Stomach (tissue), 9 donors: Measurements from ENCODE around the gene SSBP3. TPM values are rescaled to one million over a fixed set of nuclear protein-coding genes. Genes with fewer than 3 reads are reported as not detected.
"Not testable (repeated sequence)": the region's sequence is repeated elsewhere in the genome, so short reads cannot be mapped to it uniquely, and the experiment has no call there.

Source experiments
- DNase-seq, 2 donors: peaks; one replicate each; pipeline versions ENCODE4 v3.0.0 to v3.0.0-alpha.2; 2013 to 2019
- H3K27ac ChIP-seq, 5 donors: fragments of 200-600 bp in 4 of 5; sonication (generic) in 4 of 5; one replicate each; pipeline ENCODE4 v1.5.1; 2013 to 2019; ENCODE audit warnings: mild to moderate bottlenecking in 1 of 5, moderate library complexity in 1 of 5
- H3K27me3 ChIP-seq, 3 donors: fragments of 200-600 bp; sonication (generic); one replicate each; pipeline ENCODE4 v1.5.1; 2017 to 2019; ENCODE audit warnings: mixed run types in 1 of 3
- H3K36me3 ChIP-seq, 4 donors: fragments of 200-600 bp; sonication (generic); 1 replicate in 3 of 4; 2 replicates in 1 of 4; pipeline ENCODE4 v1.5.1; 2016 to 2019
- H3K4me1 ChIP-seq, 4 donors: fragments of 200-600 bp; sonication (generic); one replicate each; pipeline ENCODE4 v1.5.1; 2016 to 2019
- H3K4me3 ChIP-seq, 4 donors: fragments of 200-600 bp; sonication (generic) in 3 of 4; one replicate each; pipeline ENCODE4 v1.5.1; 2016 to 2019; ENCODE audit warnings: mild to moderate bottlenecking in 1 of 4
- H3K9me3 ChIP-seq, 4 donors: fragments of 200-600 bp; sonication (generic); one replicate each; pipeline ENCODE4 v1.5.1; 2016 to 2019
- CTCF ChIP-seq, 7 experiments: fragments of 450-650 bp in 4 of 7; fragments of 200-600 bp in 3 of 7; sonication (generic) in 3 of 7; IDR thresholded peaks; one replicate each; pipeline ENCODE4 v1.5.1; 2016 to 2019; ENCODE audit warnings: antibody characterized with exemption in 7 of 7, control low read depth in 2 of 7, mild to moderate bottlenecking in 1 of 7
- EP300 ChIP-seq: sonication (generic); formaldehyde crosslinking; IDR thresholded peaks from one replicate; pipeline ENCODE4 v1.6.1; 2017; ENCODE audit warnings: antibody characterized with exemption
- POLR2A ChIP-seq, 4 donors: fragments of 450-650 bp; IDR thresholded peaks; one replicate each; pipeline ENCODE4 v1.6.1; 2016; ENCODE audit warnings: antibody characterized with exemption in 4 of 4, control low read depth in 2 of 4, mild to moderate bottlenecking in 1 of 4, moderate library complexity in 1 of 4
- POLR2AphosphoS5 ChIP-seq, 3 donors: sonication (generic); formaldehyde crosslinking; IDR thresholded peaks; one replicate each; pipeline ENCODE4 v1.6.1; 2016; ENCODE audit warnings: antibody characterized with exemption in 3 of 3
- WGBS, 5 donors: extraction: QIAGEN DNeasy Blood & Tissue Kit in 3 of 5; methylation state at CpG; one replicate each; pipeline versions ENCODE4 v1.1.5 to v1.1.7; 2013 to 2018; 5-methylcytosine and 5-hydroxymethylcytosine counted together
- intact Hi-C: fragments of 100-400 bp; cut with DNase I; formaldehyde crosslinking; loops from one replicate; pipeline ENCODE4 v1.15.1; 2023; ENCODE audit warnings: low total_unique reads
- polyA plus RNA-seq, 3 donors: library from polyadenylated mRNA; stranded (reverse); fragments of 200-250 nt; gene quantifications; one replicate each; pipeline ENCODE4 v1.2.3, GENCODE V29; 2013
- total RNA-seq, 5 donors: library from RNA; depleted of rRNA; stranded (reverse); fragments of >200 nt; gene quantifications; one replicate each; pipeline versions ENCODE4 v1.1.0 to v1.2.3, GENCODE V29; 2014 to 2016
- donor health status: healthy with polysubstance abuse.
- donor health status: Bipolar disorder and iron deficiency.
- donor health status: healthy.

The SSBP3 gene
- total and polyA plus RNA-seq, 8 donors, result 4.3 to 100 (median 38.1) TPM

DNA sequence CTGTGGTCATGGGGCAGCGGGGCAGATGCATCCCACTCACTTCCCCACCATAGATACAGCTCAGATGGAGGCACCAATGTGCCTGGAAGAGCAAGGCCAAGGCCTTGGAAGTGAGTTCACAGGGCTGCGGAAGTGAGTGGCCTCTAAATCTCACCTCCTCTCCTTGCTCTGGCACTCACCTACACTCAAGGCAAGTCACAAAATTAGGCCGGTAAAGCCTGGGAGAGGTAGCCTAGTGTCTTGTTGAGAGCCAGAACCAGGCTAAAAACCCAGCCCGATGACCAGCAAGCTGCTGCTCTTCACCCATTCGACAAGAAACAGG is 57.5 kb downstream of the SSBP3 start:
- intact Hi-C loops, result loop anchor here (10.0 kb wide), 1 partner anchor 46 kb away; no protein-coding TSS in a partner anchor
- Histone ChIP-seq H3K27ac (peak overlapping the region; percentile 58 to 82 (median 72)), H3K4me3 (no peak overlapping the region), H3K4me1 (peaks cover 27 to 91% (median 63%) of the 10 kb centered on the region in 4 donors), H3K27me3 (no peaks in the 10 kb centered on the region), H3K36me3 (peaks cover 0 to 9% (median 0%) of the 10 kb centered on the region in 4 donors), H3K9me3 (no peaks in the 10 kb centered on the region)
- DNase-seq, result no peak
- WGBS, 5 donors, result 51 to 82% (median 63%) methylated on average over 5 of the region's 5 CpGs
- TF ChIP-seq POLR2AphosphoS5 (IDR thresholded peaks at IDR 0.05), result no peak
- no peak for TF ChIP-seq CTCF (IDR thresholded peaks at IDR 0.05)
- no peak for TF ChIP-seq POLR2A (IDR thresholded peaks at IDR 0.05)
- no peak for TF ChIP-seq EP300

DNA sequence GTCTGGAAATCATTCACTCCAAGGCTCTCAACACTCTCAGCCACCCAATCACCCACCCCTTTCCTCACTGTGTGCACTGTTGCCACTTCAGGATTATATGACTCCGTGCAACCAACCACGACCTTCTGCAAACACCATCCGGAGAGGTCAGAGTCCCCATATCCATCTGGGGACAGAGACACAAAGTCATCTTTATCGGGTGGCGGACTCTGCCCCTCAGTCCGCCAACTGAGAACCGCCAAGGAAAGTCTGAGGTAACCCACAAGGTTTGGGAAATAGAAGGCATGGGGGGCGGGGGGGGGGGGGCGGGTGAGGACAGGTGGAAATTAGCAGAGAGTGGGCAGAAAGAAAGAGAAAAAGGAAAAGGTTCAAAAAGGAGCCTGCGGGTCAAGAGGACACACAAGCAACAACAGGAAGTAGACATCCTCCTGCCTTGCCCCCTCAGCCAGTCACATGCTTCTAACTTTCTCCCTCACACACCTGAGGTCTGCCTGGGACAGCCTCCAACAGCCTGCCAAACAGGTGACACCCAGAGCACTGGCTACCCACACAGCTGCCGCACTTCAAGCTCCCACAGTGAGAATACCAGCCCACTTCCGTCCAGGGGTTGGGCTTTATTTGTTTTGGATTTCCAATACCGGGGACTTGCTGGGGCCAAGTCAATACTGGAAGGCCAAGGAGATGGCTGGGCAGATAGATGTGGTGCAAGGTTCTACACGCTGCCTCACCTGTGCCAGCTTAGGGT is 58.1 kb downstream of the SSBP3 start:
- TF ChIP-seq POLR2AphosphoS5 (IDR thresholded peaks at IDR 0.05), result peak; percentile 21 to 84 (median 69)
- no peak for TF ChIP-seq CTCF (IDR thresholded peaks at IDR 0.05)
- TF ChIP-seq EP300, result no peak
- TF ChIP-seq POLR2A (IDR thresholded peaks at IDR 0.05), result no peak
- H3K27ac ChIP-seq, result peak overlapping the region; percentile 58 to 82 (median 72)

GRCh38 chr1:54347261-54347954 is 58.8 kb downstream of the SSBP3 start:
- Histone ChIP-seq H3K9me3 (no peaks in the 10 kb centered on the region), H3K27ac (peak overlapping the region; percentile 58 to 82 (median 72)), H3K36me3 (peaks cover 0 to 8% (median 0%) of the 10 kb centered on the region in 4 donors), H3K4me3 (no peak overlapping the region), H3K4me1 (peaks cover 34 to 91% (median 65%) of the 10 kb centered on the region in 4 donors), H3K27me3 (no peaks in the 10 kb centered on the region)
- 66 to 91% (median 73%) methylated on average over 6 of the region's 6 CpGs for WGBS, 5 donors
- DNase-seq, result no peak
- TF ChIP-seq EP300 (no peak), POLR2AphosphoS5 (IDR thresholded peaks at IDR 0.05) (no peak), POLR2A (IDR thresholded peaks at IDR 0.05) (no peak)
- intact Hi-C loops, result loop anchor here (10.0 kb wide), 1 partner anchor 47 kb away; no protein-coding TSS in a partner anchor

More for the DNA sequence above, 58.1 kb downstream of the SSBP3 start:
- 31 to 53% (median 44%) methylated on average over 12 to 14 of the region's 14 CpGs for WGBS, 5 donors
- no peaks in the 10 kb centered on the region for H3K9me3 ChIP-seq
- peaks cover 0 to 9% (median 0%) of the 10 kb centered on the region in 4 donors for H3K36me3 ChIP-seq
- H3K27me3 ChIP-seq, result no peaks in the 10 kb centered on the region
- intact Hi-C loops, result loop anchor here (10.0 kb wide), 1 partner anchor 47 kb away; no protein-coding TSS in a partner anchor
- peaks cover 27 to 91% (median 63%) of the 10 kb centered on the region in 4 donors for H3K4me1 ChIP-seq
- DNase-seq, result peak; percentile 87 to 91
- no peak overlapping the region for H3K4me3 ChIP-seq

DNA sequence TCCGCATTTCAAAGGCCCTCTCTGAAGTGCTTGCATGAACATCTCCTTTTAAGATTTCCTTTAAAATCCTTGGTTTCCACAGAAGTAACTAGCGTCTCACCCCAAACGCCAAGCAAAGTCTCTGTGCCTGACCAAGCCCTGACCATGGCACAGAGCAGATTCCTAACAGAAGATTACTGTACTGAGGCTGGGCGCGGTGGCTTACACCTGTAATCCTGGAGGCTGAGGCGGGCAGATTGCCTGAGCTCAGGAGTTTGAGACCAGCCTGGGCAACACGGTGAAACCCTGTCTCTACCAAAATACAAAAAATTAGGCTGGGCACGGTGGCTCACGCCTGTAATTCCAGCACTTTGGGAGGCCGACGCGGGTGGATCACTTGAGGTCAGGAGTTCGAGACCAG is 60.6 kb downstream of the SSBP3 start:
- WGBS, 5 donors, result 83 to 92% (median 86%) methylated on average over 13 of the region's 13 CpGs
- peaks cover 52 to 91% (median 73%) of the 10 kb centered on the region in 4 donors for H3K4me1 ChIP-seq

GRCh38 chr1:54345116-54345515 is 61.1 kb downstream of the SSBP3 start:
- WGBS, 5 donors, result 75 to 87% (median 84%) methylated on average over 7 of the region's 7 CpGs
- TF ChIP-seq POLR2A (IDR thresholded peaks at IDR 0.05), result no peak
- TF ChIP-seq EP300, result no peak
- TF ChIP-seq POLR2AphosphoS5 (IDR thresholded peaks at IDR 0.05), result no peak
- TF ChIP-seq CTCF (IDR thresholded peaks at IDR 0.05), result no peak

More for the DNA sequence above, 60.6 kb downstream of the SSBP3 start:
- peak overlapping the region in 2 of 5 donors; percentile 11 to 18 for H3K27ac ChIP-seq
- not testable (repeated sequence) for H3K27me3 ChIP-seq, DNase-seq, H3K36me3 ChIP-seq, H3K4me3 ChIP-seq, H3K9me3 ChIP-seq
- intact Hi-C loops, result loop anchor here (10.0 kb wide), 1 partner anchor 49 kb away; no protein-coding TSS in a partner anchor

More at GRCh38 chr1:54345116-54345515, 61.1 kb downstream of the SSBP3 start:
- Histone ChIP-seq H3K27me3 (no peaks in the 10 kb centered on the region), H3K4me3 (no peak overlapping the region), H3K9me3 (no peaks in the 10 kb centered on the region), H3K36me3 (peaks cover 0 to 5% (median 0%) of the 10 kb centered on the region in 4 donors), H3K4me1 (peaks cover 56 to 91% (median 73%) of the 10 kb centered on the region in 4 donors), H3K27ac (peak overlapping the region in 2 of 5 donors; percentile 11 to 18)
- intact Hi-C loops, result loop anchor here (10.0 kb wide), 1 partner anchor 50 kb away; no protein-coding TSS in a partner anchor
- DNase-seq, result no peak
